Measurements from ENCODE around the gene PRUNE2.

DNA sequence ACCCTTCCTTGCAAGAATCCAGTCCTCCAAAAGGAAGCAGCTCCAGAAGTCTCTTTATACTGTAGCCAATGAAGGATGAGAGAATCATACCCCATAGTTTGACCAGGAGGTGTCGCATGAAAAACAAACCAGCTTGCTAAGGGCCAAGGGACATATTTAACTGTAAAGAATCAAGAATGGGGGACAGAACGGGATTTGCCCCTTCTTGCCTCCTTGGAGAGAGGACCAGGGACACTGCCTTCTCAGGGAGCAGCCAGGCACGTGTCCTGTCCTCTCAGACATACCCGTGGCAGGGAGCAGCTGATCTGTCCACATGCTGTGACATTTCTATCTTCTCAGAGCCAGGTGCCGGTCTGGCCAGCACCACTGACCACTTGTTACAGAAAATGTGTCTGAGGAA lies 11.7 kb downstream of the PRUNE2 start:
- TF ChIP-seq POLR2A (IDR thresholded peaks at IDR 0.05) (no peak), EP300 (IDR thresholded peaks at IDR 0.05; ENCODE audit: low read depth) (no peak), POLR2AphosphoS5 (IDR thresholded peaks at IDR 0.05) (no peak)
- TF ChIP-seq, protein P1, sequence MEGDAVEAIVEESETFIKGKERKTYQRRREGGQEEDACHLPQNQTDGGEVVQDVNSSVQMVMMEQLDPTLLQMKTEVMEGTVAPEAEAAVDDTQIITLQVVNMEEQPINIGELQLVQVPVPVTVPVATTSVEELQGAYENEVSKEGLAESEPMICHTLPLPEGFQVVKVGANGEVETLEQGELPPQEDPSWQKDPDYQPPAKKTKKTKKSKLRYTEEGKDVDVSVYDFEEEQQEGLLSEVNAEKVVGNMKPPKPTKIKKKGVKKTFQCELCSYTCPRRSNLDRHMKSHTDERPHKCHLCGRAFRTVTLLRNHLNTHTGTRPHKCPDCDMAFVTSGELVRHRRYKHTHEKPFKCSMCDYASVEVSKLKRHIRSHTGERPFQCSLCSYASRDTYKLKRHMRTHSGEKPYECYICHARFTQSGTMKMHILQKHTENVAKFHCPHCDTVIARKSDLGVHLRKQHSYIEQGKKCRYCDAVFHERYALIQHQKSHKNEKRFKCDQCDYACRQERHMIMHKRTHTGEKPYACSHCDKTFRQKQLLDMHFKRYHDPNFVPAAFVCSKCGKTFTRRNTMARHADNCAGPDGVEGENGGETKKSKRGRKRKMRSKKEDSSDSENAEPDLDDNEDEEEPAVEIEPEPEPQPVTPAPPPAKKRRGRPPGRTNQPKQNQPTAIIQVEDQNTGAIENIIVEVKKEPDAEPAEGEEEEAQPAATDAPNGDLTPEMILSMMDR (IDR thresholded peaks at IDR 0.05) = no peak

All from transverse colon (tissue), 4 donors.